Fibroblast of the aortic adventitia (primary cell): ENCODE data around the gene IRX6. TPM values are rescaled to one million over a fixed set of nuclear protein-coding genes. Genes with fewer than 3 reads are reported as not detected.

Experiments used
- DNase-seq: peaks from one replicate; pipeline ENCODE4 v3.0.0-alpha.2; 2010; ENCODE audit warnings: low read depth
- H3K4me3 ChIP-seq: 2 replicates; pipeline ENCODE4 v1.5.1; 2011; ENCODE audit warnings: low read depth, mild to moderate bottlenecking, control low read depth, low read length, moderate library complexity
- CTCF ChIP-seq: IDR thresholded peaks from 2 replicates; pipeline ENCODE4 v1.5.1; 2011; ENCODE audit warnings: mild to moderate bottlenecking, low read length, control low read depth, inconsistent platforms; ENCODE audit not compliant: insufficient read depth
- small RNA-seq: library from RNA; depleted of rRNA; stranded (forward); fragments of <200 nt; gene quantifications from one replicate; pipeline ENCODE3, GENCODE V24; 2012
- total RNA-seq: library from RNA; depleted of rRNA; stranded (reverse); fragments of >200 nt; gene quantifications from 2 replicates; pipeline ENCODE4 v1.2.3, GENCODE V29; 2012; ENCODE audit warnings: low replicate concordance

The IRX6 gene
- total RNA-seq, 1 donor: not detected

- DNase-seq: no peak
- no peak for TF ChIP-seq CTCF
- no peak overlapping the region for H3K4me3 ChIP-seq
Measured at GRCh38 chr16:55378616-55379015, 54.6 kb downstream of the IRX6 start.

- TF ChIP-seq CTCF: no peak
- H3K4me3 ChIP-seq: no peak overlapping the region
- DNase-seq: no peak
Measured at GRCh38 chr16:55379371-55379770, 55.4 kb downstream of the IRX6 start.

GRCh38 chr16:55379876-55380390 lies 55.9 kb downstream of the IRX6 start:
- H3K4me3 ChIP-seq: no peak overlapping the region
- DNase-seq: no peak
- no peak for TF ChIP-seq CTCF

Small RNA genes within 50 kb of the gene (small RNA-seq; reads per million reads assigned to genes)
- not detected for gene RN7SL841P

Other genes starting within 250 kb of the IRX6 start
- gene MMP2, start 155.0 kb downstream of the IRX6 start, total RNA-seq: 1,244 and 1,884 TPM in 2 replicates
- 34.1 and 35.6 TPM in 2 replicates for gene LPCAT2, start 184.9 kb downstream of the IRX6 start, total RNA-seq
- 1.7 and 2.8 TPM in 2 replicates for gene CAPNS2, start 242.5 kb downstream of the IRX6 start, total RNA-seq